ENCODE results near the gene PIK3R5. TPM values are rescaled to one million over a fixed set of nuclear protein-coding genes. Genes with fewer than 3 reads are reported as not detected.

PIK3R5 gene
- total RNA-seq, 2 experiments from 2014 or later, result 73.9 to 77.9 TPM

DNA sequence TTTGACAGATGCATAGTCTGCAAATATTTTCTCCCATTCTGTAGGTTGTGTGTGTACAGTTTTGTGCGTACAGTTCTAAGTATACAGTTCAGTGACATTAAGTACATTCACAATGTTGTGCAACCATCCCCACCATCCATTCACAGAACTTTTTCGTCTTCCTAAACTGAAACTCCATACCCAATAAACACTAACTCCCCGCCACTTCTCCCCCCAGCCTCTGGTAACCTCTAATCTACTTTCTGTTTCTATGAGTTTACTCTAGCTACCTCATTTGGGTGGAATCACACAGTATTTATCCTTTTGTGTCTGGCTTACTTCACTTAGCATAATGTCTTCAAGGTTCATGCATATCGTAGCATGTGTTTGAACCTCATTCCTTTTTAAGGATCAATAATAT lies 14.3 kb downstream of the PIK3R5 start:
- Mint-ChIP-seq H3K36me3 (ENCODE audit: low read depth) (peaks cover 81% of the 10 kb centered on the region), H3K27me3 (ENCODE audit: low read depth) (no peaks in the 10 kb centered on the region), H3K4me1 (ENCODE audit: low read depth) (peaks cover 93% of the 10 kb centered on the region), H3K27ac (peak overlapping the region; percentile 55), H3K4me3 (no peak overlapping the region), H3K9me3 (ENCODE audit: insufficient read depth) (peaks cover 7% of the 10 kb centered on the region)
- ATAC-seq, result no peak
- POLR2A ChIA-PET, result interaction anchor here (3.5 kb wide), 1 partner anchor 51 kb away, joined by 22 read pairs; no protein-coding TSS in a partner anchor
- no peak for DNase-seq
- CTCF ChIA-PET, result interaction anchor here (1.0 to 3.7 kb wide), 4 partner anchors 9 to 26 kb away, joined by 3 to 28 read pairs (median 4); partner anchors contain the start of gene PIK3R5

DNA sequence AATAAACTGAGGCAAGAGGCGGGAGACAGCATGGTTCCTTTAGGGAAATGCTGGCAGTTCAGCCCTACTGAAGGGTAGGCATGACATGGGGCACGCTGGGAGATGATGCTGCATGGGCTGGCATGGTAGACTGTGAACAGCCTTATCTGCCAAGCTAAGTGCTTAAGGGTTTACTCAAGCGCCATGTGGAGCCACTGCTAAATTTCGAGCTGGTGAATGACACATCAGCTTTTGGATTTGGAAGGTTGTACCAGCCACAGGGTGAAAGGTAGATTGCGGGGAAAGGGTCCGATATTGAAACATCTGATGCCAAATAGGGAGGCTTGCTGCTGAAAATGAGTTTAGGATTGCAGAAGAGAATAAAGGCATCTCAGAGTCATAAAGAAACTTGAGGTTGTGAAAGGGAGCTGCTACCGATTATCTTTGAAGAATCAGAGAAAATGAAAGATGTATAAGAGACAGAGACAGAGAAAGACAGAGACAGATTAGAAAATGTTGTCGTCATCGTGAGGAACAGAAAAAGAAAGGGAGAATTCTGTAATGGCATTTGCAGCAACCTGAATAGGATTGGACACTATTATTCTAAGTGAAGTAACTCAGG lies 16.3 kb downstream of the PIK3R5 start:
- Mint-ChIP-seq H3K36me3 (ENCODE audit: low read depth) (peaks cover 82% of the 10 kb centered on the region), H3K27ac (peak overlapping the region; percentile 64), H3K4me3 (peak overlapping the region; percentile 22), H3K9me3 (ENCODE audit: insufficient read depth) (peaks cover 10% of the 10 kb centered on the region), H3K4me1 (ENCODE audit: low read depth) (peaks cover 93% of the 10 kb centered on the region), H3K27me3 (ENCODE audit: low read depth) (no peaks in the 10 kb centered on the region)
- ATAC-seq, result peak; percentile 52
- CTCF ChIA-PET, result interaction anchor here (0.9 to 2.4 kb wide), 7 partner anchors 8 to 49 kb away, joined by 3 to 15 read pairs (median 4); no protein-coding TSS in a partner anchor
- POLR2A ChIA-PET, result interaction anchor here (0.6 to 2.0 kb wide), 7 partner anchors 8 to 90 kb away, joined by 3 to 11 read pairs (median 4); partner anchors contain the start of gene PIK3R5
- DNase-seq, result no peak

DNA sequence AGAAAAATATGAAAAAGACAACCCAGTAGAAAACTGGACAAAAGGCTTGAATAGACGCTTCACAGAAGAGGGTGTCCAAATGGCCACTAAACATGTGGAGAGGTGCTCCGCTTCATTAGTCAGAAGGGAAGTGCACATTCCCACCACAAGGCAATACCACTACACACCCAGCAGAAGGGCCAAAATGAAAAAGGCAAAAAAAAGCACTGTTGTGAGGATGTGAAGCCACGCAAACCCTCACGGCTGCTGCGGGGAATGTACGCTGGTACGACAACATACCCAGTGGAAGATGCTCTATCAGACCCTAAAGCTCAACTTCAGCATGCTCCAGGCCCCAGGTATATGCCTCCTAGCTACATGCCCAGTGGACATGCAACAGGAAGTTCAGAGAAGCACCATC lies 17.0 kb downstream of the PIK3R5 start:
- POLR2A ChIA-PET, result interaction anchor here (0.6 to 2.0 kb wide), 7 partner anchors 8 to 89 kb away, joined by 3 to 11 read pairs (median 8); partner anchors contain the start of gene PIK3R5
- peaks cover 93% of the 10 kb centered on the region for H3K4me1 Mint-ChIP-seq (ENCODE audit: low read depth)
- DNase-seq (peak; percentile 23), ATAC-seq (peak; percentile 5)
- H3K36me3 Mint-ChIP-seq (ENCODE audit: low read depth), result peaks cover 83% of the 10 kb centered on the region
- peaks cover 14% of the 10 kb centered on the region for H3K9me3 Mint-ChIP-seq (ENCODE audit: insufficient read depth)
- H3K27me3 Mint-ChIP-seq (ENCODE audit: low read depth), result no peaks in the 10 kb centered on the region
- peak overlapping the region; percentile 64 for H3K27ac Mint-ChIP-seq
- CTCF ChIA-PET, result interaction anchor here (0.9 to 2.4 kb wide), 4 partner anchors 9 to 48 kb away, joined by 3 to 15 read pairs (median 4); no protein-coding TSS in a partner anchor
- H3K4me3 Mint-ChIP-seq, result peak overlapping the region; percentile 22

DNA sequence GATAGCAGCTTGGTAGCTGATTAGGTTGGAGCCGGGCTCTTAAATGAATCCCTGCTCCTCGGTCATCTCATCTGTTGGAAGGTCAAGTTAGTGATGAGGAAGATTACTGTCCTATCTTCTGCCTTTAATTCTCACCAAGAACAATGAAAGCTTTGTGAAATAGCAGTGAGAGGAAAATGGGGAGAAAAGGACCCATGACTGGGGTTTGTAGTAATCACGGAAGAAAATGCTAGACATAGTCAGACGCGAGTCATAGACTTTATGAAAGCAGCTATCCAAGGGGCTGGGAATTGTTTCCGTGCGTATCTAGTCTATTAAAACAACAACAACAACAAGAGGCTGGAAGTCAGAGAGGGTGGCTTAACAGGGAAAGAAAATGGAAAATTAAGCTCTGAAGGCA lies 18.3 kb downstream of the PIK3R5 start:
- Mint-ChIP-seq H3K4me3 (no peak overlapping the region), H3K27ac (peak overlapping the region; percentile 4)

DNA sequence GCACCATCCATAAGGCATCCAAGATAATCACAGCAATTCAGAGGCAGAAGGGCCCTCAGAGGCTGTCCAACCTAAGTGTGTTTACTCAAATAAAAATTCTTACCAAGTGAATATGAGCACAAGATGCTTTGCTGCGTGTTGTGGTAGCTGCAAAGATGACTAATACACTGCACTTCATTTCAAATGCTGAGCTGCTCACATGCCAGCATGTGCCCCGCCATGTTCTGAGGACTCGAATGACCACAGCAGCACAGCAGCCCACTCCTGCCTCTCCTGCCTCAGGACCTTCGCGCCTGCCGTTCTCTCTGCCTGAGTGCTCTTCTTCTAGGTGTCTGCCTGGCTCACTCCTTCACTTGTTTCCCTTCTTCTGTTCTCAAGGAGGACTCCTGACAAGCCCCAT lies 19.0 kb downstream of the PIK3R5 start:
- H3K27ac Mint-ChIP-seq, result peak overlapping the region; percentile 18

More for the DNA sequence above, 18.3 kb downstream of the PIK3R5 start:
- H3K4me1 Mint-ChIP-seq (ENCODE audit: low read depth), result peaks cover 91% of the 10 kb centered on the region
- ChIA-PET POLR2A (interaction anchor here (2.0 kb wide), 1 partner anchor 16 kb away, joined by 8 read pairs; no protein-coding TSS in a partner anchor), CTCF (interaction anchor here (0.8 to 2.4 kb wide), 4 partner anchors 31 to 51 kb away, joined by 3 to 15 read pairs (median 4); no protein-coding TSS in a partner anchor)
- DNase-seq, result no peak
- no peaks in the 10 kb centered on the region for H3K27me3 Mint-ChIP-seq (ENCODE audit: low read depth)
- peaks cover 78% of the 10 kb centered on the region for H3K36me3 Mint-ChIP-seq (ENCODE audit: low read depth)
- ATAC-seq, result no peak
- H3K9me3 Mint-ChIP-seq (ENCODE audit: insufficient read depth), result peaks cover 14% of the 10 kb centered on the region

DNA sequence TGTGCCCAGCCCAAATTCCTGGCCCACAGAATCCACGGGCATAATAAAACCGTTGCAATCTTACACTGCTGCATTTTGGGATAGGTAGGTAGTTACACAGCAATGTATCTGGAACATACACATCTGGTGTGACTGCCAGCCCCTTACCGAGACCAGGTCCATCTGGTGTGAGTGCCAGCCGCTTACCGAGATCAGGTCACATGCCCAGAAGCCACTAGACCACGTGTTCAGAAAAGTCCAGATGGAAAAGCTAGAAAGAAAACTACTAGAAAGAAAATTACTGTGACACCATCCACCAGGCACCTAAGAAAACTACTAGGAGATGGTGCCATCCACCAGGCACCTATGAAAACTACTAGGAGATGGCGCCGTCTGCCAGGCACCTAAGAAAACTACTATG lies 19.4 kb downstream of the PIK3R5 start:
- Mint-ChIP-seq H3K27me3 (ENCODE audit: low read depth) (no peaks in the 10 kb centered on the region), H3K9me3 (ENCODE audit: insufficient read depth) (peaks cover 7% of the 10 kb centered on the region), H3K36me3 (ENCODE audit: low read depth) (peaks cover 67% of the 10 kb centered on the region), H3K4me3 (no peak overlapping the region), H3K4me1 (ENCODE audit: low read depth) (peaks cover 91% of the 10 kb centered on the region), H3K27ac (no peak overlapping the region)
- POLR2A ChIA-PET, result interaction anchor here (0.9 kb wide), 1 partner anchor 15 kb away, joined by 4 read pairs; no protein-coding TSS in a partner anchor
- CTCF ChIA-PET, result interaction anchor here (1.6 to 2.5 kb wide), 2 partner anchors 45 to 52 kb away, joined by 6 to 9 read pairs; no protein-coding TSS in a partner anchor
- ATAC-seq, result no peak
- DNase-seq, result no peak

More for the DNA sequence above, 19.0 kb downstream of the PIK3R5 start:
- H3K27me3 Mint-ChIP-seq (ENCODE audit: low read depth), result no peaks in the 10 kb centered on the region
- H3K4me1 Mint-ChIP-seq (ENCODE audit: low read depth), result peaks cover 91% of the 10 kb centered on the region
- no peak overlapping the region for H3K4me3 Mint-ChIP-seq
- POLR2A ChIA-PET, result no interaction called here
- peaks cover 71% of the 10 kb centered on the region for H3K36me3 Mint-ChIP-seq (ENCODE audit: low read depth)
- ATAC-seq (no peak), DNase-seq (no peak)
- CTCF ChIA-PET, result interaction anchor here (1.1 to 2.5 kb wide), 3 partner anchors 45 to 52 kb away, joined by 4 to 9 read pairs (median 4); no protein-coding TSS in a partner anchor
- peaks cover 10% of the 10 kb centered on the region for H3K9me3 Mint-ChIP-seq (ENCODE audit: insufficient read depth)

DNA sequence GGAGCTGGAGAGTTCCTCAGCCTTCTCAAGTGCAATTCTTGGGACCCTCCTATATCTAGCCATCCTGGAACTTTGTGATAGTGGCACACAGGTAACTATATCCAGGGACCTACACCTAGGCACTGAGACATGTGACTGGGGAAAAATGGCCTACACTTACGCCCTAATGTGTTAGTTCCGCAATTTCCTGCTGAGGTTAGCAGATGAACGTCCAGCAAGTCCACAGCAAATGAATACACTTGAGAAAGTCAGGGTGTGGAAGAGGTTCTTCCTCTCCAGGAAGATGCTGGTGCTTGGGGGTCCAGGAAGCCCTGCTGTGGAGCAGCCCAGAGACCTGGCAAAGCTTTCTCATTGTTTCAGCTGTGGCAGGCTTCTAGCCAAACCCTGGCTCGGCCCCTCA lies 20.8 kb downstream of the PIK3R5 start:
- POLR2A ChIA-PET, result interaction anchor here (0.8 kb wide), 1 partner anchor 20 kb away, joined by 4 read pairs; the partner anchor contains the start of gene PIK3R5
- no peak overlapping the region for H3K4me3 Mint-ChIP-seq
- H3K36me3 Mint-ChIP-seq (ENCODE audit: low read depth), result peaks cover 65% of the 10 kb centered on the region

DNA sequence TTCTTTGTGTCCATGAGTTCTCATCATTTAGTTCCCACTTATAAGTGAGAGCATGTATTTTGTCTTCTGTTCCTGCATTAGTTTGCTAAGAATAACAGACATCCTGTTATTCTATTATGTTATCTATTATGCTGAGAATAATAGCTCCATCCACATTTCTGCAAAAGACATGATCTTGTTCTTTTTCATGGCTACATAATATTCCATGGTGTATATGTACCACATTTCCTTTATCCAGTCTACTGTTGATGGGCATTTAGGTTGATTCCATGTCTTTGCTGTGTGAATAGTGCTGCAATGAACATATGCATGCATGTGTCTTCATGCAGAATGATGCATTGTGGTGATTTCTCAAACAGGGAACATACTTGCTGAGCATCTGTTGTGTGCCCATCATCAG lies 21.4 kb downstream of the PIK3R5 start:
- ChIA-PET POLR2A (no interaction called here), CTCF (interaction anchor here (2.4 to 2.5 kb wide), 2 partner anchors 20 to 43 kb away, joined by 7 to 9 read pairs; partner anchors contain the start of gene PIK3R5)
- no peak overlapping the region for H3K4me3 Mint-ChIP-seq
- H3K36me3 Mint-ChIP-seq (ENCODE audit: low read depth), result peaks cover 67% of the 10 kb centered on the region
- peak overlapping the region; percentile 66 for H3K27ac Mint-ChIP-seq
- ATAC-seq (no peak), DNase-seq (no peak)
- H3K27me3 Mint-ChIP-seq (ENCODE audit: low read depth), result no peaks in the 10 kb centered on the region
- peaks cover 7% of the 10 kb centered on the region for H3K9me3 Mint-ChIP-seq (ENCODE audit: insufficient read depth)
- peaks cover 93% of the 10 kb centered on the region for H3K4me1 Mint-ChIP-seq (ENCODE audit: low read depth)

More for the DNA sequence above, 20.8 kb downstream of the PIK3R5 start:
- Mint-ChIP-seq H3K27me3 (ENCODE audit: low read depth) (no peaks in the 10 kb centered on the region), H3K4me1 (ENCODE audit: low read depth) (peaks cover 92% of the 10 kb centered on the region), H3K27ac (no peak overlapping the region), H3K9me3 (ENCODE audit: insufficient read depth) (peaks cover 7% of the 10 kb centered on the region)
- ATAC-seq (no peak), DNase-seq (no peak)
- CTCF ChIA-PET, result interaction anchor here (1.6 to 2.5 kb wide), 2 partner anchors 44 to 53 kb away, joined by 6 to 9 read pairs; no protein-coding TSS in a partner anchor

DNA sequence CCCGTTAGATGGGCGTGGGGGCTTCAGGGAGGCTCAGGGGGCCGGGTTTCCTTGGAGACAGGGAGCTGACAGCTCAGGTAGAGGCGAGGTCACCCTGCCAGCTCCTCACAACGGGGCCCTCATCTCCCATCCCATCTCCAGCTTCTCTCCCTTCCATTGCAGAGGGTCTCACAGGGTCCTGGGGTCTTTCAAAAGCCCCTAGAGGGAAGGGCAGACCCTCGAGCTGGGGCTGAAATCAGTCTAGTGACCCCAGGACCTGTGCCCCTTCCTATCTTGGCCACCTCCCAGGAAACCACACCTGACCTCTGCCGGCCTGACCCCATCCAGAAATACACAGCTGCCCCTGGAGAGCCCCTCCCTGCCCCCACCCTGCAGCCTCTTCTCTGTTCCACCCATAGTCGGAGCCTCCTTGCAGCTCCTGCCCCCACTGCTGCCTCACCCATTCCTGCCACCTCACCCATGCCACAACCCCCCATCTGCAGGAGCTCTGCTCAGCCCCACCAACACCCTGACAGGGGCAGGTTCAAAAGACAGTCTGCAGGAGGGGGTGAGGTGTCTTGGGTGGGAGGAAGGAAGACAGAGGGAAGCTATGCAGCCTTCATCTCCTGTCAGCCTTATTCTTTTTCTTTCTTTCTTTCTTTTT lies 23.4 kb downstream of the PIK3R5 start:
- Mint-ChIP-seq H3K4me1 (ENCODE audit: low read depth) (peaks cover 93% of the 10 kb centered on the region), H3K27me3 (ENCODE audit: low read depth) (no peaks in the 10 kb centered on the region), H3K4me3 (peak overlapping the region; percentile 63), H3K27ac (peak overlapping the region; percentile 89), H3K9me3 (ENCODE audit: insufficient read depth) (peaks cover 11% of the 10 kb centered on the region), H3K36me3 (ENCODE audit: low read depth) (peaks cover 71% of the 10 kb centered on the region)
- DNase-seq (peak; percentile 71), ATAC-seq (peak; percentile 37)
- ChIA-PET POLR2A (interaction anchor here (0.6 to 3.0 kb wide), 7 partner anchors 8 to 769 kb away, joined by 3 to 29 read pairs (median 4); partner anchors contain the start of gene PIK3R5), CTCF (interaction anchor here (0.7 to 2.6 kb wide), 8 partner anchors 10 to 53 kb away, joined by 3 to 8 read pairs (median 6); partner anchors contain the start of gene PIK3R5)

DNA sequence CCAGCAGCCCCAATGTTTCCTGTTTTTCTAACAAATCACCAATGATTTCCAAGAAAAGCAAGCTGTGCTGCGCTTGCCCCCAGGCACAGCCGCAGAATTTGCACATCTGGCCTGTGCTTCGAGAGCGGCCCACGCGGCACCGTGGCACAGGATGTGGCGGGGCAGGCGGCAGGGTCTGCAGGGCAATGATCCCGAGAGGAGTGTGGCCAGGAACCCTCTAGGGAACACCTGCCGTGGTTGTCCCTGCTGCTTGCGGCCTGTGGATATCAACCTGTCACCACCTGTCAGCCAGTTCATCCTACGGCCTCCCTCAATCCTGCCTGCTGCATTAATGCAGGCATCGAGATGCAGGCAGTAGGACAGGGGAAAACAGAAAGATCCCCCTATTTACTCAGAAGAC lies 24.0 kb downstream of the PIK3R5 start:
- Mint-ChIP-seq H3K36me3 (ENCODE audit: low read depth) (peaks cover 68% of the 10 kb centered on the region), H3K4me1 (ENCODE audit: low read depth) (peaks cover 90% of the 10 kb centered on the region), H3K9me3 (ENCODE audit: insufficient read depth) (peaks cover 11% of the 10 kb centered on the region), H3K27ac (peak overlapping the region; percentile 89), H3K4me3 (peak overlapping the region; percentile 63), H3K27me3 (ENCODE audit: low read depth) (no peaks in the 10 kb centered on the region)
- POLR2A ChIA-PET, result interaction anchor here (0.6 to 3.0 kb wide), 6 partner anchors 8 to 768 kb away, joined by 3 to 29 read pairs (median 14); partner anchors contain the start of gene PIK3R5
- DNase-seq (peak; percentile 83), ATAC-seq (peak; percentile 79)
- CTCF ChIA-PET, result interaction anchor here (1.2 to 2.6 kb wide), 4 partner anchors 10 to 47 kb away, joined by 4 to 8 read pairs (median 6); no protein-coding TSS in a partner anchor

DNA sequence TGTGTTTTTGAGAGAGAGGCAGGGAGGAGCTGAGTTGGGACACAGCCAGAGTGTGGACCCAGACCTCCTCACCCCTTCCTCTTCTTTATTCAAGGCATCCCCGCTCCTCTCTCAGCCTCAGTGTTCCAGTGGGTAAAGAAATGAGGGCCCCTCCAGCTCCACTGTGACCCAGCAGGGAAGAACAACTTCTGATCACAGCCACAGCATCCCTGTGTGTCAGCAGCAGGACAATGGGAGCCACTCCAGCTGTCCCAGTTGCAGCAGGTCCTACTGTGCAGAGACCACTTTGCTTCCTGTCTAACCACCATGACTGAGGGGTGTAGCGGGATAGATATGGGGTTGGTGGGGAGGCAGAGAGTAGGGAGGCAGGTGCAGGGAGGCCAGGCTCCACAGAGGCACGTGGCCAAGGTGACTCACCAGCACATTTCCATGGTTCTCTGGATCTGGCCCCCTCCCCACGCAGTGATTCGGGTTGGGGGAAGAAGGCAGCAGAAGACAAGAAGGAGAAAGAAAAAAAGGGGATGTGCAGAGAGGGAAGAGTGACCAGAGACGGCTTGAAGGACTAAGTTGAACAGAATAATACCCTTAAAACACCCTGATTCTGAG lies 24.5 kb downstream of the PIK3R5 start:
- Mint-ChIP-seq H3K4me1 (ENCODE audit: low read depth) (peaks cover 90% of the 10 kb centered on the region), H3K36me3 (ENCODE audit: low read depth) (peaks cover 70% of the 10 kb centered on the region), H3K27me3 (ENCODE audit: low read depth) (no peaks in the 10 kb centered on the region), H3K27ac (peak overlapping the region; percentile 89), H3K9me3 (ENCODE audit: insufficient read depth) (peaks cover 11% of the 10 kb centered on the region), H3K4me3 (peak overlapping the region; percentile 63)
- DNase-seq (peak; percentile 60), ATAC-seq (peak; percentile 67)
- POLR2A ChIA-PET, result interaction anchor here (1.4 to 3.0 kb wide), 5 partner anchors 9 to 40 kb away, joined by 4 to 29 read pairs (median 25); partner anchors contain the start of gene PIK3R5
- CTCF ChIA-PET, result interaction anchor here (0.9 to 2.6 kb wide), 7 partner anchors 14 to 57 kb away, joined by 3 to 9 read pairs (median 6); no protein-coding TSS in a partner anchor

Data from activated CD8-positive, alpha-beta T cell treated with anti-CD3 and anti-CD28 coated beads, Interleukin-2, amount 10 ng/mL, durations not matched to agents 7 days and 5 days (primary cell).